Spleen (tissue), 13 donors: Measurements from ENCODE around the gene SLC25A34. TPM values are rescaled to one million over a fixed set of nuclear protein-coding genes. Genes with fewer than 3 reads are reported as not detected.

Experiments
- DNase-seq: peaks from one replicate; pipeline ENCODE4 v3.0.0-alpha.2; 2020
- H3K27ac ChIP-seq, 8 donors: fragments of 200-600 bp; sonication (generic) in 7 of 8; 1 replicate in 4 of 8; 2 replicates in 4 of 8; pipeline versions ENCODE4 v1.5.0 to v1.8.0; 2016 to 2021; ENCODE audit warnings: inconsistent platforms in 4 of 8, mild to moderate bottlenecking in 4 of 8, moderate library complexity in 1 of 8
- H3K27me3 ChIP-seq, 7 donors: fragments of 200-600 bp; sonication (generic) in 6 of 7; replicated peaks in 1 of 7; 1 replicate in 4 of 7; 2 replicates in 3 of 7; pipeline versions ENCODE4 v1.5.0 to v1.8.0; 2016 to 2021; ENCODE audit warnings: inconsistent platforms in 3 of 7, mild to moderate bottlenecking in 1 of 7
- H3K36me3 ChIP-seq, 6 donors: fragments of 200-600 bp; sonication (generic) in 5 of 6; 1 replicate in 4 of 6; 2 replicates in 2 of 6; pipeline versions ENCODE4 v1.5.0 to v1.8.0; 2016 to 2021; ENCODE audit warnings: inconsistent platforms in 2 of 6
- H3K4me1 ChIP-seq, 6 donors: fragments of 200-600 bp; sonication (generic) in 5 of 6; 1 replicate in 3 of 6; 2 replicates in 3 of 6; pipeline versions ENCODE4 v1.5.0 to v1.8.0; 2016 to 2021; ENCODE audit warnings: inconsistent platforms in 3 of 6
- H3K4me3 ChIP-seq, 8 donors: fragments of 200-600 bp; sonication (generic) in 7 of 8; 1 replicate in 4 of 8; 2 replicates in 4 of 8; pipeline versions ENCODE4 v1.5.0 to v1.8.0; 2016 to 2021; ENCODE audit warnings: inconsistent platforms in 4 of 8, mild to moderate bottlenecking in 4 of 8, moderate library complexity in 2 of 8
- H3K9me3 ChIP-seq, 8 donors: fragments of 200-600 bp; sonication (generic) in 7 of 8; 1 replicate in 4 of 8; 2 replicates in 4 of 8; pipeline versions ENCODE4 v1.5.0 to v1.8.0; 2016 to 2021; ENCODE audit warnings: inconsistent platforms in 4 of 8
- POLR2A ChIP-seq, 3 donors: fragments of 450-650 bp; IDR thresholded peaks; one replicate each; pipeline ENCODE4 v1.5.1; 2017; ENCODE audit warnings: antibody characterized with exemption in 3 of 3, mild to moderate bottlenecking in 1 of 3
- POLR2AphosphoS5 ChIP-seq, 3 donors: sonication (generic); formaldehyde crosslinking; IDR thresholded peaks; one replicate each; pipeline ENCODE4 v1.5.1; 2017; ENCODE audit warnings: antibody characterized with exemption in 3 of 3
- WGBS, 5 donors: extraction: QIAGEN DNeasy Blood & Tissue Kit in 3 of 5; methylation state at CpG; one replicate each; pipeline versions ENCODE4 v1.1.5 to v1.1.7; 2013 to 2018; 5-methylcytosine and 5-hydroxymethylcytosine counted together
- intact Hi-C: fragments of 100-400 bp; cut with DNase I; formaldehyde crosslinking; loops from one replicate; pipeline ENCODE4 v1.15.0; 2023; ENCODE audit warnings: low total_unique reads
- long read RNA-seq, 2 donors: transcript quantifications; one replicate each; lab custom pipeline, GENCODE V29; 2026
- polyA plus RNA-seq, 3 donors: library from polyadenylated mRNA; stranded (reverse); fragments of 200-250 nt; gene quantifications; one replicate each; pipeline ENCODE4 v1.2.1, GENCODE V29; 2013
- total RNA-seq, 7 donors: library from RNA; depleted of rRNA in 3 of 7; stranded (reverse); fragments of >200 nt in 3 of 7; fragmentation: NEBNext Ultra II Directional in 4 of 7; extraction: Animal tissue kit (Norgen Biotek cat#: 25700) in 4 of 7; gene quantifications; one replicate each; pipeline versions ENCODE4 v1.1.0 to v1.2.1, GENCODE V29; 2016 to 2021
- TF ChIP-seq, protein P1 (sequence below), 11 experiments: fragments of 200-600 bp in 7 of 11; fragments of 450-650 bp in 4 of 11; sonication (generic) in 4 of 11; IDR thresholded peaks in 8 of 11; conservative IDR thresholded peaks in 3 of 11; 1 replicate in 7 of 11; 2 replicates in 4 of 11; pipeline versions ENCODE4 v1.4.0 to v1.8.0; 2016 to 2021; ENCODE audit warnings: antibody characterized with exemption in 11 of 11, inconsistent platforms in 4 of 11, mild to moderate bottlenecking in 1 of 11
- donor health status: healthy with polysubstance abuse.
- donor health status: DM: no; HTN: no; CAD: no; lungs with moderate emphysema.
- donor health status: DM: no; HTN: no; CAD: no.
- donor health status: Bipolar disorder and iron deficiency.
- donor health status: healthy.
- donor health status: DM: no; HTN: no; CAD: no.
- donor health status: DM: yes; HTN: yes; CAD: no.

SLC25A34 gene
- 1 to 10 TPM; 1.5 to 3.7 (median 2.8) TPM for total RNA-seq
- polyA plus RNA-seq, result 1 to 10 TPM in 2 of 3 donors, under 1 TPM in 1; 0.77 to 2.4 (median 2.1) TPM
- long read RNA-seq, donor 1, result 0 reads
- long read RNA-seq, donor 2, result 0 reads

DNA sequence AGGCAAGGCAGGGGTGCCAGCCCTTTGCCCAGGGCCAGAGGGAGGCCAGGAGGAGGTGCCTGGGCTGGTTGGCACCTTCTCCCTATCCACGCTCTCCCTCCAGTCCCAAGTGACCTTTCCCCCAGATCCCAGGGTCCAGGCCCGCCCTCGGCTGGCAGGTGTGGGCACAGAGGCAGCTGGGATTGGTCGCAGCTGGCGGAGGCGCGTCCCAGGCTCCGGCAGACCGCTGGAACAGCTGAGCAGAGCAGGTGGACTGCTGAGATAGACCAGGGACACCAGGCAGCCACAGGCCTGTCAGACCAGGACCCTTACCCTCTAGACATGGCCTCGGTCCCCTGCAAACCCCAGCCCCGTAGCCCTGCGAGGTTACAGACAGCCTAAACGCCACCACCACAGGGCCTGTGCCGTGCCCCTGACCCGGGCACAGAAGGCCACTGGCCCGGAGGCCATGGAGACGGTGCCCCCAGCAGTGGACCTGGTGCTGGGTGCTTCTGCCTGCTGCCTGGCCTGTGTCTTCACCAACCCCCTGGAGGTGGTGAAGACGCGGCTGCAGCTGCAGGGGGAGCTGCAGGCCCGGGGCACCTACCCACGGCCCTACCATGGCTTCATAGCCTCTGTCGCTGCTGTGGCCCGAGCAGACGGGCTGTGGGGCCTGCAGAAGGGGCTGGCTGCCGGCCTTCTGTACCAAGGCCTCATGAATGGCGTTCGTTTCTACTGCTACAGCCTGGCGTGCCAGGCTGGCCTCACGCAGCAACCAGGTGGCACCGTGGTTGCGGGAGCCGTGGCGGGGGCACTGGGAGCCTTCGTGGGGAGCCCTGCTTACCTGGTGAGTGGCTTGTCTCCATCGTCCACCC is at the start of gene SLC25A34:
SLC25A34 (plus strand) TSS at position 221 of the 854 bp plus-strand sequence; CDS start at position 449, 228 bp downstream.
- Histone ChIP-seq H3K4me1 (peaks cover 0 to 23% (median 3%) of the 10 kb centered on the region in 6 donors), H3K9me3 (no peaks in the 10 kb centered on the region), H3K27ac (peak within 1 kb of the TSS in 2 of 8 donors; percentile 21 to 33), H3K27me3 (no peaks in the 10 kb centered on the region), H3K4me3 (no peak within 1 kb of the TSS), H3K36me3 (peaks cover 0 to 60% (median 39%) of the 10 kb centered on the region in 6 donors)
- intact Hi-C loops, result no loop called here
- TF ChIP-seq, protein P1, sequence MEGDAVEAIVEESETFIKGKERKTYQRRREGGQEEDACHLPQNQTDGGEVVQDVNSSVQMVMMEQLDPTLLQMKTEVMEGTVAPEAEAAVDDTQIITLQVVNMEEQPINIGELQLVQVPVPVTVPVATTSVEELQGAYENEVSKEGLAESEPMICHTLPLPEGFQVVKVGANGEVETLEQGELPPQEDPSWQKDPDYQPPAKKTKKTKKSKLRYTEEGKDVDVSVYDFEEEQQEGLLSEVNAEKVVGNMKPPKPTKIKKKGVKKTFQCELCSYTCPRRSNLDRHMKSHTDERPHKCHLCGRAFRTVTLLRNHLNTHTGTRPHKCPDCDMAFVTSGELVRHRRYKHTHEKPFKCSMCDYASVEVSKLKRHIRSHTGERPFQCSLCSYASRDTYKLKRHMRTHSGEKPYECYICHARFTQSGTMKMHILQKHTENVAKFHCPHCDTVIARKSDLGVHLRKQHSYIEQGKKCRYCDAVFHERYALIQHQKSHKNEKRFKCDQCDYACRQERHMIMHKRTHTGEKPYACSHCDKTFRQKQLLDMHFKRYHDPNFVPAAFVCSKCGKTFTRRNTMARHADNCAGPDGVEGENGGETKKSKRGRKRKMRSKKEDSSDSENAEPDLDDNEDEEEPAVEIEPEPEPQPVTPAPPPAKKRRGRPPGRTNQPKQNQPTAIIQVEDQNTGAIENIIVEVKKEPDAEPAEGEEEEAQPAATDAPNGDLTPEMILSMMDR (IDR thresholded peaks at IDR 0.05 in 8 of 11, conservative IDR thresholded peaks at IDR 0.05 in 3 of 11), result no peak
- TF ChIP-seq POLR2AphosphoS5 (IDR thresholded peaks at IDR 0.05) (peak in 2 of 3 donors; percentile 28 to 64), POLR2A (IDR thresholded peaks at IDR 0.05) (no peak)
- 84 to 92% (median 90%) methylated on average over 16 to 35 of the region's 35 CpGs for WGBS, 5 donors
- no peak for DNase-seq

DNA sequence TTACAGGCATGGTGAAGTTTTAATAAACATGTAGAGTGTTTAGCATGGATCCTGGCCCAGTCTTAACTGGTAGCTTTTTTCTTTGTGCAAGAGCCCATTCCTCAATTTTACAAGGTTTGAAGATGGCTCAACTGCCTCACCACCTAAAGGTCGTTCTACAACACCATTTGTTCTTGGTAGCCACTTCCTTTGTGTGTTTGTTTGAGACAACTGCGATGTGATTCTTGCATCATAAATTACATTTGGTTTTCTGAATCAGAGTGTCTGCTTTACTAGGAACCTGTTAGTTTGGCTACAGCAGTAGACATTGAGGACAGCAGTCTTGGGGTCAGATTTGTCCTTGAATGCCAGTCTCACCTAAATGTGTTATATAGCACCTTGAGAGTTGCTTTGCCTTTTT is 48.6 kb upstream of the SLC25A34 start:
- Histone ChIP-seq H3K27ac (no peak overlapping the region), H3K4me3 (no peak overlapping the region), H3K27me3 (no peaks in the 10 kb centered on the region), H3K9me3 (no peaks in the 10 kb centered on the region), H3K4me1 (peaks cover 12 to 85% (median 62%) of the 10 kb centered on the region in 6 donors), H3K36me3 (peaks cover 0 to 25% (median 2%) of the 10 kb centered on the region in 6 donors)
- TF ChIP-seq POLR2A (IDR thresholded peaks at IDR 0.05) (no peak), POLR2AphosphoS5 (IDR thresholded peaks at IDR 0.05) (no peak)
- TF ChIP-seq, protein P1 (IDR thresholded peaks at IDR 0.05 in 8 of 11, conservative IDR thresholded peaks at IDR 0.05 in 3 of 11), result no peak
- 33 to 76% (median 45%) methylated on average over 2 of the region's 2 CpGs for WGBS, 5 donors
- DNase-seq, result no peak
- intact Hi-C loops, result no loop called here

DNA sequence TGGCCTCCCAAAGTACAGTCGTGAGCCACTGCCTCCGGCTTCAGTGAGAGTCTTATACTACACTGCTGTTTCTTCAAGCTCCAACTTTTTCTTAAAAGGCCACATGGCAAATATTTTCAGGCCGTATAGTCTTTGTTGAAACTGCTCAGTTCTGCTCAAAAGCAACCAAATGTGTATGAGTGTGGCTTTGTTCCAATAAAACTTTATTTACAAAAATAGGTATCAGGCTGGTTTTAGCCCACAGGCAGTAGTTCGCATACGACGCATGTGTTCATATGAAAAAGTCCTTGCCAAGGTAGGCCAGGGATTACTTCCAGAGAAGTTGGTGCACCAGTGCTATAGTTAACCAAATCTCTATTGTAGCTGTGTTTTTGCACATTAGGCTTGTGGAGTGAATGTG is 45.7 kb upstream of the SLC25A34 start:
- TF ChIP-seq, protein P1 (IDR thresholded peaks at IDR 0.05 in 8 of 11, conservative IDR thresholded peaks at IDR 0.05 in 3 of 11), result no peak
- TF ChIP-seq POLR2AphosphoS5 (IDR thresholded peaks at IDR 0.05) (no peak), POLR2A (IDR thresholded peaks at IDR 0.05) (no peak)
- Histone ChIP-seq H3K9me3 (no peaks in the 10 kb centered on the region), H3K4me3 (no peak overlapping the region), H3K27me3 (no peaks in the 10 kb centered on the region), H3K27ac (no peak overlapping the region), H3K36me3 (peaks cover 0 to 39% (median 2%) of the 10 kb centered on the region in 6 donors), H3K4me1 (peaks cover 14 to 92% (median 51%) of the 10 kb centered on the region in 6 donors)
- intact Hi-C loops, result no loop called here
- WGBS, 5 donors, result 95 to 98% (median 95%) methylated on average over 6 of the region's 6 CpGs
- DNase-seq, result no peak
